GM13976 (cell line): ENCODE results near the gene CDCA7L.

Source experiments
- DNase-seq: peaks from one replicate; pipeline ENCODE4 v3.0.0; 2012; ENCODE audit warnings: low spot score
- in situ Hi-C: fragments of 300-500 bp; cut with MboI; formaldehyde crosslinking; loops from one replicate; pipeline ENCODE4 v1.12.0; 2022; ENCODE audit warnings: low sequenced_read_pairs, mixed read lengths, inconsistent platforms; ENCODE audit not compliant: unreplicated experiment
- TF ChIP-seq, protein P1 (sequence below): IDR thresholded peaks from 2 replicates; pipeline ENCODE4 v1.5.1; 2012; ENCODE audit warnings: borderline replicate concordance, mild to moderate bottlenecking; ENCODE audit not compliant: insufficient read depth; ENCODE audit errors: extremely low read depth, missing control alignments, control extremely low read depth

Gene CDCA7L

GRCh38 chr7:21965291-21965690 lies 19.6 kb upstream of the CDCA7L start:
- no peak for DNase-seq
- in situ Hi-C loops = no loop called here
- TF ChIP-seq, protein P1, sequence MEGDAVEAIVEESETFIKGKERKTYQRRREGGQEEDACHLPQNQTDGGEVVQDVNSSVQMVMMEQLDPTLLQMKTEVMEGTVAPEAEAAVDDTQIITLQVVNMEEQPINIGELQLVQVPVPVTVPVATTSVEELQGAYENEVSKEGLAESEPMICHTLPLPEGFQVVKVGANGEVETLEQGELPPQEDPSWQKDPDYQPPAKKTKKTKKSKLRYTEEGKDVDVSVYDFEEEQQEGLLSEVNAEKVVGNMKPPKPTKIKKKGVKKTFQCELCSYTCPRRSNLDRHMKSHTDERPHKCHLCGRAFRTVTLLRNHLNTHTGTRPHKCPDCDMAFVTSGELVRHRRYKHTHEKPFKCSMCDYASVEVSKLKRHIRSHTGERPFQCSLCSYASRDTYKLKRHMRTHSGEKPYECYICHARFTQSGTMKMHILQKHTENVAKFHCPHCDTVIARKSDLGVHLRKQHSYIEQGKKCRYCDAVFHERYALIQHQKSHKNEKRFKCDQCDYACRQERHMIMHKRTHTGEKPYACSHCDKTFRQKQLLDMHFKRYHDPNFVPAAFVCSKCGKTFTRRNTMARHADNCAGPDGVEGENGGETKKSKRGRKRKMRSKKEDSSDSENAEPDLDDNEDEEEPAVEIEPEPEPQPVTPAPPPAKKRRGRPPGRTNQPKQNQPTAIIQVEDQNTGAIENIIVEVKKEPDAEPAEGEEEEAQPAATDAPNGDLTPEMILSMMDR = no peak

GRCh38 chr7:21962677-21963076 lies 17.0 kb upstream of the CDCA7L start:
- TF ChIP-seq, protein P1 = no peak
- in situ Hi-C loops = no loop called here
- DNase-seq = no peak

DNA sequence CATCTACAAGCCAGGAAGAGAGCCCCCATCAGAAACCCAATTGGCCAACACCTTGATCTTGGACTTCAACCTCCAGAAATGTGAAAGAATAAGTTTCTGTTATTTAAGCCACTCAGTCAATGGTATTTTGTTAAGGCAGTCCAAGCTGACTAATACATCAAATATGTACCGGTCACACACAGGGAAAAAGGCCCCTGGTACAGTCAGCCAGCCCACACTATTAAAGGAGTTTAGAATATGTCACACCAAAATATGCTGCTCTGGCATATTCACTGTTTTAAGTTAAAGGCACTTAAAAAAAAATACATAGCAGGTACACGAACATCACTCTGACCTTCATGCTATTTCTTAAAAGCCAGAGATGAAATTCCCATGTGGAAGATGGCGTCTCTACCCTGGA lies 15.2 kb upstream of the CDCA7L start:
- TF ChIP-seq, protein P1 = no peak
- no peak for DNase-seq
- in situ Hi-C loops = no loop called here

GRCh38 chr7:21959387-21959776 lies 13.7 kb upstream of the CDCA7L start:
- TF ChIP-seq, protein P1 = no peak
- in situ Hi-C loops = no loop called here
- DNase-seq = no peak

DNA sequence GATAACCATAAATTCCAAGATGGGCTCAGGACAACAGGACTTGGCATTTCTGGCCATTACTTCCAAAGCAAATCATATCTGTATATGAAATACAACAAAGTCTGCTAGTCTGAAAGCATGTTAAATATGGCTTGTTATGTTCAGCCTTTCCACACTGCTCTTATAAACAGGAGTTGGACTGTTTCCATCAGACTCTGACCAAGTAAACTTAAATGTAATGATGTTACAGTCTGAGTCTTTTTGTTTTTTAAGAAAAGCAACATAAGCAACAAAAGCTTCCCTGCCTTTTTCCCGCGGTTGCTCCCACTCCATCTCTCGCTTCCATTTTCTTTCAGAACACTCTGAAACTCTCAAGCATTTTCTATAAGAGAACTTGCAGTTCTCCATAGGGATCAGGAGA lies 8.1 kb upstream of the CDCA7L start:
- in situ Hi-C loops = no loop called here
- no peak for DNase-seq
- TF ChIP-seq, protein P1 = no peak

DNA sequence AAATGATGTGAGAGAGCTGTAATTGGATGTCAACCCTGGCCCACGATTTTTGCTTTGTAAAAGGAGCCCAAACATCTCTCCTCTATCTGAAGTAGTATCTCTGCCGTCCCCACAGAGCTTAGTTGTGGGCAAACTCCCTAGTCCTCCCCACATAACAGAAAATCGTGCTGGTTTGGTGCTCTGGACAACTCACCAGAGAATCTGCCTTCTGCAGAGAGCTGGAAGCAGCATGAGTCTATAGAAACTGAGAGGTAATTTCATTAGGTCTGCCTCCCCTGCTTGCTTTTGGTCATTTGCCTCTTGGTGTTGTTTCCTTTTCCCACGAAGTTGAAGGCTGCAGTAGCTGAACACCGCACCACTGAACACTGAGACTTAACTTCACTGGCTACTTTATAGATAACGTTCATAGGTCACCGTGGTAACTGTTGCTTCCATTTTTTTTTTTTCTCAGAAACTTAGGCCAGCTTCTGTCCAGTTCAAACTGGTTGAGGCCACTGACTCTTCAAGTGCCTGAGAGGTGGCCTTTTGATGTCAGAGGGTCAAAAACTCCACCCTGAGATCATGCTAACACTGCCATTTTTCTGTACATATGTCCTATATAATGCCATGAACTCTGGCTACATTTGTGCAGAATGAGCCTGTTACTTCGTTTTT lies 3.3 kb upstream of the CDCA7L start:
- DNase-seq = no peak
- in situ Hi-C loops = no loop called here
- TF ChIP-seq, protein P1 = no peak
